Trophoblast cell (in vitro differentiated cells and primary cell): ENCODE data around the gene ZBTB42.

ENCODE experiments used
- DNase-seq, 2 donors: peaks; one replicate each; pipeline ENCODE4 v3.0.0-alpha.2; 2016
- H2AFZ ChIP-seq: 2 replicates; pipeline ENCODE4 v1.6.1; 2013; ENCODE audit warnings: low read length, moderate library complexity, mild to moderate bottlenecking; ENCODE audit not compliant: insufficient read depth, poor library complexity
- H2AK5ac ChIP-seq: 2 replicates; pipeline ENCODE4 v1.6.1; 2013; ENCODE audit warnings: mild to moderate bottlenecking, low read length
- H2BK120ac ChIP-seq: 2 replicates; pipeline ENCODE4 v1.6.1; 2013; ENCODE audit warnings: low read length, mild to moderate bottlenecking, moderate library complexity; ENCODE audit not compliant: insufficient read depth, poor library complexity
- H2BK12ac ChIP-seq: 2 replicates; pipeline ENCODE4 v1.6.1; 2013; ENCODE audit warnings: mild to moderate bottlenecking, low read length, moderate library complexity
- H2BK5ac ChIP-seq: 2 replicates; pipeline ENCODE4 v1.6.1; 2013; ENCODE audit warnings: low read length, low read depth, moderate library complexity, mild to moderate bottlenecking; ENCODE audit not compliant: poor library complexity
- H3K14ac ChIP-seq: 2 replicates; pipeline ENCODE4 v1.6.1; 2013; ENCODE audit warnings: mild to moderate bottlenecking, low read length
- H3K18ac ChIP-seq: 2 replicates; pipeline ENCODE4 v1.6.1; 2013; ENCODE audit warnings: mild to moderate bottlenecking, low read length
- H3K23ac ChIP-seq: 2 replicates; pipeline ENCODE4 v1.6.1; 2013; ENCODE audit warnings: low read length
- H3K27ac ChIP-seq: 2 replicates; pipeline ENCODE4 v1.5.1; 2013; ENCODE audit warnings: low read depth, mild to moderate bottlenecking, inconsistent platforms, low read length, moderate library complexity
- H3K27me3 ChIP-seq: 2 replicates; pipeline ENCODE4 v1.6.1; 2013; ENCODE audit warnings: inconsistent platforms, mild to moderate bottlenecking, low read length, moderate library complexity; ENCODE audit not compliant: insufficient read depth
- H3K36me3 ChIP-seq, 2 experiments: 1 replicate in 1 of 2; 2 replicates in 1 of 2; pipeline ENCODE4 v1.6.1; 2013; ENCODE audit warnings: low read length in 2 of 2, mild to moderate bottlenecking in 2 of 2, moderate library complexity in 1 of 2; ENCODE audit not compliant: insufficient read depth in 2 of 2, control insufficient read depth in 1 of 2
- H3K4ac ChIP-seq: 2 replicates; pipeline ENCODE4 v1.6.1; 2013; ENCODE audit warnings: low read depth, mild to moderate bottlenecking, low read length, moderate library complexity
- H3K4me1 ChIP-seq, 2 experiments: 1 replicate in 1 of 2; 2 replicates in 1 of 2; pipeline ENCODE4 v1.6.1; 2013; ENCODE audit warnings: low read length in 2 of 2, mild to moderate bottlenecking in 2 of 2, moderate library complexity in 1 of 2; ENCODE audit not compliant: insufficient read depth in 2 of 2, control insufficient read depth in 1 of 2
- H3K4me2 ChIP-seq: 2 replicates; pipeline ENCODE4 v1.6.1; 2013; ENCODE audit warnings: inconsistent platforms, mild to moderate bottlenecking, low read length, moderate library complexity
- H3K4me3 ChIP-seq: 2 replicates; pipeline ENCODE4 v1.5.1; 2013; ENCODE audit warnings: mild to moderate bottlenecking, low read depth, low read length, inconsistent platforms
- H3K79me1 ChIP-seq: one replicate; pipeline ENCODE4 v1.6.1; 2013; ENCODE audit warnings: low read length
- H3K79me2 ChIP-seq: 2 replicates; pipeline ENCODE4 v1.6.1; 2013; ENCODE audit warnings: low read length, mild to moderate bottlenecking; ENCODE audit not compliant: control insufficient read depth, insufficient read depth, poor library complexity
- H3K9ac ChIP-seq: 2 replicates; pipeline ENCODE4 v1.6.1; 2013; ENCODE audit warnings: mild to moderate bottlenecking, low read length
- H3K9me3 ChIP-seq: 2 replicates; pipeline ENCODE4 v1.6.1; 2013; ENCODE audit warnings: low read depth, mild to moderate bottlenecking, control low read depth, inconsistent platforms, low read length; ENCODE audit not compliant: insufficient read depth
- H4K12ac ChIP-seq: 2 replicates; pipeline ENCODE4 v1.6.1; 2013; ENCODE audit warnings: low read depth, mild to moderate bottlenecking, low read length, moderate library complexity
- H4K8ac ChIP-seq: 2 replicates; pipeline ENCODE4 v1.6.1; 2013; ENCODE audit warnings: low read depth, mild to moderate bottlenecking, low read length, moderate library complexity
- H4K91ac ChIP-seq: one replicate; pipeline ENCODE4 v1.6.1; 2013; ENCODE audit warnings: low read depth, mild to moderate bottlenecking, low read length, moderate library complexity
- WGBS: extraction: QIAGEN DNeasy Blood & Tissue Kit; methylation state at CpG from one replicate; pipeline ENCODE4 v1.1.7; 2013; ENCODE audit warnings: missing lambda C conversion rate; ENCODE audit not compliant: insufficient read length, insufficient coverage; ENCODE audit errors: extremely low coverage; 5-methylcytosine and 5-hydroxymethylcytosine counted together

ZBTB42 gene

DNA sequence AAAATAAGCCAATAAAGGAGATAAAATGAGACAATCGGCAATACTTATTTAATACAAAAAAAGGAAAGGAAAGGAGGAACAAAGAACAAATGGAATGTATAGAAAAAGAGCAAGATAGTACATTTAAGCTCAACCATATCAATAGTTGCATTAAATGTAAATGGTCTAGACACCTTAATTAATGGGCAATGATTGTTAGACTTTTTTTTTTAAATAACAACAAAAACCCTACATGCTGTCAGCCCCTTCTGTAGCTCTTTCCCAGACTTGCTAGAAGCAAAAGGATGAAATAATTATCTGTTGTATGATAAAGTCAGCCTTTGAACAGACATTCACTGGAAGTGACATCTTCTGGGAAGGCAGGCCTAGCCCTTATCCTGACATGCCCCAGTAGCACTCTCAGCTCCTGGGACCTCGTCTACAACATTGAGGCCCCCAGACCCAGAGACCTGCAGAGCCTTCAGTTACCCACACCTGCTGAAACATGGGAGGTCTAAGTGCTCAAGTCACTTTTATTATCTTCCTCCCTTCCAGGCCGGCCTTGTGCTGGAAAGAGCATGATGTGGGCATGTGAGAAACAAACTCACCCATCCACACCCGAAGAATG, 34.5 kb upstream of the ZBTB42 start:
- Histone ChIP-seq H2BK12ac (no peak overlapping the region), H3K4me1 (peaks cover 15% of the 10 kb centered on the region in 2 experiments), H3K9ac (no peak overlapping the region), H4K8ac (no peak overlapping the region), H3K4me2 (no peak overlapping the region), H4K91ac (peak overlapping the region; percentile 36), H3K14ac (no peak overlapping the region), H3K4me3 (no peak overlapping the region), H2AFZ (no peak overlapping the region), H3K79me1 (peaks cover 7% of the 10 kb centered on the region), H3K23ac (no peak overlapping the region), H3K27ac (peak overlapping the region; percentile 28), H3K9me3 (peaks cover 2% of the 10 kb centered on the region), H3K18ac (no peak overlapping the region), H3K79me2 (no peaks in the 10 kb centered on the region), H3K27me3 (no peaks in the 10 kb centered on the region), H2BK5ac (no peak overlapping the region), H4K12ac (no peak overlapping the region), H3K4ac (no peak overlapping the region), H3K36me3 (peaks cover 16 to 20% of the 10 kb centered on the region in 2 experiments), H2AK5ac (no peak overlapping the region), H2BK120ac (no peak overlapping the region)
- no peak for DNase-seq
- no CpG with 5 or more reads among the region's 4 CpGs for WGBS

DNA sequence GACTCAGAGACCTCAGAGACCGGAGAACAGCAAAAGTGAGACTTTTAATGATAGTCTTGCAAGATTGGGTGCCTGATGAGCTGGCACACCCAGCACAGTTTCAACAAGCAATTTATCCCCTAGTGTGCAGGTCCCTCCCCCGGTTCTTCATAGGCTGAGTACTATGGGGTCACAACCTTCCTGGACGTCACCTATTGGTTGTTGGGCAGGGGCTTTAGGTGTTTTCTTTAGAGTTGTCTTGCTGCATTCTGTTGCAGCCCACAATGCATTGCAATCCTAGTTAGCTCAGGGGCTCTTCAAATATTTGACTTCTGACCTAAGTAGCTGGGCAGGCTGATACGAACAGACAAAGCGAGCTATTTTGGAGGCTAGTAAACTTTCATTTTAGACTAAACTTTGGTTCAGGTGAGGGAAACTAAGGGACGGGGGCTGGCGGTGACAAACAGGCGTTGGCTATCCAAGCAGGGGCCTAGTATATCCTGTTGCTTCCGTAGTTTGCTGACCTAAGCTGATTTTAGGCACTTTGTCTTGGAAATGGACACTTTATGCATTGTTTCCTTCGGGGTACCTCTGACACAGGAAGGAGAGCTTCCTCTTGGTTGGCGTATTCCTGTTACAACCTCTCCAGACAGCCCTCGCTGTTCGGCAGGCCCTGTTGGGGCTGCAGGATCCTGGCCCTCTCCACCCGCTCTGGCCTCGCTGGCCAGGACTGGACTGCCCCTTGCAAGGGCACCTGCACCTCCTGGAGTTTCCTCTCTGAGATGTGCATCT, 33.9 kb upstream of the ZBTB42 start:
- Histone ChIP-seq H2BK120ac (peak overlapping the region; percentile 34), H3K23ac (no peak overlapping the region), H2AK5ac (no peak overlapping the region), H3K4me3 (no peak overlapping the region), H2AFZ (no peak overlapping the region), H3K4me1 (peaks cover 15% of the 10 kb centered on the region in 2 experiments), H3K18ac (peak overlapping the region; percentile 22), H3K14ac (peak overlapping the region; percentile 69), H4K91ac (peak overlapping the region; percentile 91), H3K9ac (no peak overlapping the region), H3K9me3 (peaks cover 2% of the 10 kb centered on the region), H4K8ac (peak overlapping the region; percentile 33), H4K12ac (no peak overlapping the region), H2BK12ac (peak overlapping the region; percentile 37), H2BK5ac (peak overlapping the region; percentile 45), H3K27ac (peak overlapping the region; percentile 82), H3K79me1 (peaks cover 7% of the 10 kb centered on the region), H3K4ac (no peak overlapping the region), H3K27me3 (no peaks in the 10 kb centered on the region), H3K79me2 (no peaks in the 10 kb centered on the region), H3K36me3 (peaks cover 23 to 27% of the 10 kb centered on the region in 2 experiments), H3K4me2 (no peak overlapping the region)
- no CpG with 5 or more reads among the region's 15 CpGs for WGBS
- DNase-seq = peak; percentile 59 to 82

DNA sequence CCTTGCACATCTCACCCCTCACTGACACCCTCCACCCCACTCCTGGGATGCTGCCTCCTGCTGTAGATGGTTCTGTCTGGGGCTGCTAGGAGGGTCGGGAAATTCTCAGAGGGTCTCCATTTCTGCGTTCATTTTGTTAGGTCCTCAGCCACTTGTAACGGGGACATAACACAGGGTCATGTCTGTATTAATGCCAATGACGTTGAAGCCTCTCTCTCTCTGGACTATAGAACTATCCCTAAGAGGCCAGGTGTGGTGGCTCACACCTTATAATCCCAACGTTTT, 33.3 kb upstream of the ZBTB42 start:
- peak overlapping the region; percentile 45 for H2BK5ac ChIP-seq
- no peak overlapping the region for H4K12ac ChIP-seq
- peaks cover 2% of the 10 kb centered on the region for H3K9me3 ChIP-seq
- peaks cover 15% of the 10 kb centered on the region in 2 experiments for H3K4me1 ChIP-seq
- H2AFZ ChIP-seq = no peak overlapping the region
- peak overlapping the region; percentile 33 for H4K8ac ChIP-seq
- H3K4me2 ChIP-seq = no peak overlapping the region
- peak overlapping the region; percentile 37 for H2BK12ac ChIP-seq
- no peak overlapping the region for H3K4me3 ChIP-seq
- WGBS = no CpG with 5 or more reads among the region's 5 CpGs
- H2BK120ac ChIP-seq = peak overlapping the region; percentile 34
- peaks cover 7% of the 10 kb centered on the region for H3K79me1 ChIP-seq
- H3K23ac ChIP-seq = no peak overlapping the region
- H3K9ac ChIP-seq = no peak overlapping the region
- peaks cover 27 to 32% of the 10 kb centered on the region in 2 experiments for H3K36me3 ChIP-seq
- DNase-seq = no peak
- peak overlapping the region; percentile 82 for H3K27ac ChIP-seq
- peak overlapping the region; percentile 91 for H4K91ac ChIP-seq
- H3K4ac ChIP-seq = no peak overlapping the region
- H2AK5ac ChIP-seq = no peak overlapping the region
- H3K14ac ChIP-seq = peak overlapping the region; percentile 69
- no peaks in the 10 kb centered on the region for H3K79me2 ChIP-seq
- peak overlapping the region; percentile 22 for H3K18ac ChIP-seq
- no peaks in the 10 kb centered on the region for H3K27me3 ChIP-seq

DNA sequence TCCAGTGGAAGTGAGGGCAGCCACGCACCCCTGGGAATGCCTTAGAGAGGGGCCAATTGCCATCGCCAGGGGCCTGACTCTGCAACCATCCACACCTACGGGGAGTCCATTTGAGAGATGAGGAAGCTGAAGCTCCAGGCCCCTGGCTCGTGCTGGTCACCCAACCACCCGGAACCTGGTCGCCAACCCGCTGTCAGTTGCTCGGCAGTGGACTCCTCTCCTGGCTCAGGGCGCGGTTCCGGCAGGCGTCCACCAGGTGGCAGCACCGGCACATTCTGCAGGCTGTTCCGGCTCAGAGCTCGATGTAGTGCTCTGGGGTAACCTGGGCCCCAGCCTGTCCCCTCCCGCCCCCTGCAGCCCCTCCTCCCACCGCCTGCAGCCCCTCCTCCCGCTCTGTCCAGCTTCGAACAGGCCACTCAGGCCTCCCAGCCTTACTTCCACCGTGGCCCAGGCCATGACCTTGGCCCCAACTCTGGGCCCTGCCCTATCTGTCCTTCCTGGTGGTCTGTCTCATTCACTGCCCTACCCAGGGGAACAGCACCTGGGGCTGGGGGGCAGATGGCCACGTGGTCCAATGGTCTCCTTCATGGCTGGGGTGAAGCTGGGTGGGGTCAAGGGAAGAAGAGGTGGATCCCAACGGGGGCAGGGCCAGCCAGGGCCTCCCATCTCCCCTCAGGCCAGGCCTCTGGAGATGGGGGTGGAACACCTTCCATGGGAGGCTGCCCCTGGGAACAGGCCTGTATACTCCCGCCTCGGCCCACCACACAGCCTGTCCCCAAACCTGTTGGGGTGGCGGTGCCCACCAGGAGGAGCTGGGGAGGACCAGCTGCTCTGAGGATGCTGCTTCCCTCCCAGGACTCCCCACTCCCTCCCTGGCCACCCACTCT, 32.2 kb upstream of the ZBTB42 start:
- Histone ChIP-seq H3K4me1 (peaks cover 15% of the 10 kb centered on the region in 2 experiments), H3K4ac (no peak overlapping the region), H3K27me3 (no peaks in the 10 kb centered on the region), H3K27ac (no peak overlapping the region), H3K9me3 (peaks cover 4% of the 10 kb centered on the region), H2AFZ (no peak overlapping the region), H3K36me3 (peaks cover 38 to 43% of the 10 kb centered on the region in 2 experiments), H2BK120ac (no peak overlapping the region), H4K12ac (no peak overlapping the region), H3K18ac (no peak overlapping the region), H3K79me1 (peaks cover 7% of the 10 kb centered on the region), H3K23ac (no peak overlapping the region), H3K9ac (no peak overlapping the region), H2AK5ac (no peak overlapping the region), H3K14ac (no peak overlapping the region), H4K91ac (peak overlapping the region; percentile 29), H4K8ac (peak overlapping the region; percentile 3), H2BK5ac (no peak overlapping the region), H2BK12ac (no peak overlapping the region), H3K79me2 (no peaks in the 10 kb centered on the region), H3K4me3 (no peak overlapping the region), H3K4me2 (peak overlapping the region; percentile 9)
- DNase-seq = peak; percentile 89 to 96
- WGBS = no CpG with 5 or more reads among the region's 25 CpGs
